ENCODE results near the gene TUBG1.
"Not testable (repeated sequence)": the region's sequence is repeated elsewhere in the genome, so short reads cannot be mapped to it uniquely, and the experiment has no call there.

TUBG1 gene

DNA sequence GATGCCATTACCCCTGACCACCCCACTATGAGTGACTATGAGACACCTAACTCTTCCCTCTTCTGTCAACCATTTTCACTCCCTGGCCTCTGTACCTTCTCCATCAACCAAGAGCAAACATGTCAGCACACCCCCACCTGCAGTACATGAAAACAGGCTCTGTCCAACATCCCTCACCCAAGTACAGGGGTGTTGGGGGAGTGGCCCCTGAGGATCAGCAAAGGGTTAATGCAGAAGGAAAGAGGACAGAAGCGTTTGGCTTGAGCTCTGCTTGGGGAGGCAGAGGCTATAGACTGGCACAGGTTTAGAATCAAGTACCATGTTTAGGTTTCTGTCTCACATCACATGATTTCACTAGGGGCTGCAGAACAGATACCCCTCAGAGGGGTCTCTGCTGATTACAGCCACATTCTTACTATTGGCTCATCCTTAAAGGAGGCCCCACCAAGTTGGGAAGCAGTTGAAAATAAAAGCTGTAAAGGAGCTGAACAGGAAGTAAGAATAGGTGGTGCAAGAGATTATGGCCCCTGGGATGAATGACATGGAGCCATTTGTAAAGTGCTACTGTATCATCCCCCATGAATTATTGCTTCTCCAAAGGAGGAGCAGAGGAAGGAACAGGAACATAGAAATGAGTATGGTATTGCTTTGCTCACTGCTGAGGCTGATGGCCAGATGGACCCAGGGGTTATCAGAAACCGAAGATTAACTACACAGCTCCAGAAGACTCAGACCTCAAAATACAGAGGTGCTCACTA, 29.5 kb upstream of the TUBG1 start:
- no peak for DNase-seq

- DNase-seq: no peak
Observed at GRCh38 chr17:42581744-42582270, 27.7 kb upstream of the TUBG1 start.

DNA sequence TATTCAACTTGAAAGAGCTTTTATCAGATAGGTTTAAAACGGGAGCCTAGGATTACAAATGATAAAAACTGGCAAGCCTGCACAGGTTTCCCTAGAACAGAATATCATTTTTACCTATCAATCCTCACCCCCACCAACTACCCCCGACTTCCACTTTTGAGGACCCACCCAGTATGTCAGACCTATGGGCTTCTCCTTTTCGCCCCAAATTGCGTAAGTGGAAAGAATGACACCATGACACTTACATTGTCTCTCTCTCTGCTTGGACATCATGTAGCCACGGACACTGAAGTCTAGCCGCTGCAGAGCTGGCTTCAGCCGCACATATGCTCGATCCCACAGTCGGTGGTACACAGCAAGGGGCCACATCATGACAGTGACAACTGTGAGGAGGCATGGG, 24.6 kb upstream of the TUBG1 start:
- DNase-seq: no peak

DNA sequence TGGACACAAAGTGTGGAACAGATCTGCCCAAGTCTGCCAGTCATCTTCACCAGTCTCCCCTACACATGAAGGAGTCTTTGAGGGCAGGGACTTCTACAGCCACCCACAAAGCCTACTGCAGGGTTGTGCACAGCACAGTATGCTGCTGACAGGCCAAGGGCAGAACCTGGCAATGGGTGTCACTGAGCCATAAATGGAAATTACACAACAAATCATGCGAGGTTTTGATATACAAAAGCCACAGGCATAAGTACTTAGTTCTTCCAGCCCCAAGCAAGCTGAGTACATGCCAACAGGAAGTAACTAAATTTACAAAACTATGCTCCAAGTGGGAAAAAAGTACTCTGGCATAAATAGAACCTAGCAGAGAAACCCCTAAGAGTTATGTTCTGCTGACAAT, 24.1 kb upstream of the TUBG1 start:
- no peak for DNase-seq

DNA sequence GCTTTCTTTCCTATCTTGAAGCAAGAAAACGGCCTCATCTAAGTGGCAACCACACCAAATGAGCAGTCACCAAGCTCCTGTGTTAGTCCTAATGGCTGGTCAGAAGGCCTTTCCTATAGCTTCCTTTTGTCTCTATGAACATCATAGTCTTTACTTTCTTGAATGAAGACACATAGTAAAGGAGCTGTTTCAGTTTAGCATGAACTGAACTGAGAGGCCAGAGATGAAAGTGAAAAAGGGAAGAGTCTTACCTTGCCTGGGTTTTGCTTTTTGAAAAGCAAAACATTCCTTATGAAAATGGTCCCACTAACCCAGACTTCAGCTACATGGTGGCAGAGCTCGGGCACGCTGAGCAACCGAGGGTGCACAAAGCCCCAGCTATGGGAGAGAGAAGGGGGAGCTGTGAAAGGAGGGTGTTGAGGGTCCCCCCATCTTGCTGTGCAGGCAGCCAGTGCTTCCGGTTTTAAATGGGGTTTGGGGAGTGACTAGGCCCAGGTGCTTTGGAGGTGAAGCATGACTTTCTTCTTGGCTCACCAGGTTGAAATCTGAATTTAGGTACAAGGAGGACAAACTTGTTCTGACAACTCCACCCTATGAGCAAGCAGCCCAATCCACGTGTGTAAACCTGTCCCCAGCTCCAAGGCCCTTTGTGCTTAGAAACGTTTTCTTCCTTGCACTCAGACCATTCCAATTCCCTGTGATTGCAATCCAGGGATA, 22.8 kb upstream of the TUBG1 start:
- no peak for DNase-seq

DNA sequence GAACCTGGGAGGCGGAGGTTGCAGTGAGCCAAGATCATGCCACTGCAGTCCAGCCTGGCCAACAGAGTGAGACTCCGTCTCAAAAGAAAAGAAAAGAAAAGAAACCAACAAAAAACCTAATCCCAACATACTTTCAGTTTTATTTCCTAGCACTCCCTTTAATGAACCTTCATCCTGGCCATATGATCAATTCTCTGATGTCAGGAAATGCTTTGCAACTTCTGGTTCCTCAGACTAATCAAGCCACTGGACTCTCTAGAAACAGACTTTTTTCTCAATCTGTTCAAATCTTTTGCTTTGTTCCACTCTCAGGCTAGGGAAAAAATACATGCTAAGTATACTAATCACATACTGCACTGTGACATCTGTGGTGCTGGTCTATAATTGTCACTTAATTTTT, 18.6 kb upstream of the TUBG1 start:
- no peak for DNase-seq

- DNase-seq: no peak
Observed at GRCh38 chr17:42591411-42591810, 18.1 kb upstream of the TUBG1 start.

GRCh38 chr17:42596386-42596785, 13.1 kb upstream of the TUBG1 start:
- DNase-seq: no peak

GRCh38 chr17:42598905-42599304, 10.6 kb upstream of the TUBG1 start:
- DNase-seq: peak; percentile 49 to 84

GRCh38 chr17:42603318-42603717, 6.2 kb upstream of the TUBG1 start:
- DNase-seq: peak; percentile 19 to 54

DNA sequence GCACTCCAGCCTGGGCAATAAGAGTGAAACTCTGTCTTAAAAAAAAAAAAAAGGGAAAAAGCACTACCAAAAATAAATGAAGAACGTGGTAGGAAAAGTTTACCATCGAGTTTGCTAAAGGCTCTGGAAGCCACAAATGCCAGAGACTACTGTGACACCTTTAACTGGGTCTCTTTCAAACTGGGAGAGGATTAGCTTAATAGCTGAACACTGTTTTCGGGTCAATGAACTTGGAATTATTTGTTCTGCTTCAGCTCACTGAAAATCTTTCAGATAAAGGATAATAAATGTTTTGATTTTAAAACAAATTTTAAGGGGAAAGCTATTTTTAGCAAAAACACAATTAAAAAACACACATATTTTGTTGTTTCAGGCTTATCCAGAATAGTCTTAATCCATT, 1.7 kb upstream of the TUBG1 start:
- DNase-seq: no peak

DNA sequence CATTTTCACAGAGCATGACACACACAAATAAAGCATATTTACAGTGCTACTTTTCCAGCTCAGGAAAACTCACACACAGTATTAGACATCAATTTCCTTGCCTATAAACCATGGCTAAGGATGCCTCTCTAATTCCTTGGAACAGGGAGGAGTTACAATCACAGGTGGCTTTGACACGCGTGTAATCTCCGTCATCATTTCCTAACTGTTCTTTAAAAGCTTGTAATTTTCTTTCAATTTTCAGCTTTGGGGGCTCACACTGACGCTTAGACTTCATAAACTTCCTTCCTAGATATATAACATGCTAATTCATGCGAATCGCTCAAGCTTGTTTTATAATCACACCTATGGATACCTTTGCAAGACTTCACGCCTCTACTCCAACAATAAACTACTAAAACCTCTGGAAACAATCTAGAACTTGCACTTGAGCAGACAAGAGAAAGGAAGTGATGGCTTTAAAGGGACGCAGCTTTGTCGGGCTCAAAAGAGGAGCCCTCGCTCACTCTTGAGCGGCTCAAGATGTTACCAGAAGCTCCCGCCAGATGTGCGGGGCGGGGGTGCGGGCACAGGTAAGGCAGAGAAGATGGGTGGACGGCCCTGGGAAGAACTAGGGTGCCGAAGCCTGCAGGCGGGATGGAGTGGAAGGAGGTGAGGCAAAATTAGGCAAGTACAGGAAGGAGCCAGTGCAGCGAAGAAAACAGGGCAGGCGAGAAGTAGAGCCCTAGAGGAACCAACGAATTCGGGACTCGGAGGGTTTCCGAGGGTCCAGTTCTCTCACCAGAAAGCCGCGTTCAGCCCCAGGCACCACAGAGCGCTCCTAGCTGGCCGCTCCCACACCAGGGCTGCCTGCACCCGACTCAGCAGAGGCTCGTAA, 940 bp upstream of the TUBG1 start:
- DNase-seq: peak; percentile 55 to 72

GRCh38 chr17:42609814-42610801, 625 bp downstream of the TUBG1 start:
- peak in 1 of 2 experiments; percentile 62 for DNase-seq

DNA sequence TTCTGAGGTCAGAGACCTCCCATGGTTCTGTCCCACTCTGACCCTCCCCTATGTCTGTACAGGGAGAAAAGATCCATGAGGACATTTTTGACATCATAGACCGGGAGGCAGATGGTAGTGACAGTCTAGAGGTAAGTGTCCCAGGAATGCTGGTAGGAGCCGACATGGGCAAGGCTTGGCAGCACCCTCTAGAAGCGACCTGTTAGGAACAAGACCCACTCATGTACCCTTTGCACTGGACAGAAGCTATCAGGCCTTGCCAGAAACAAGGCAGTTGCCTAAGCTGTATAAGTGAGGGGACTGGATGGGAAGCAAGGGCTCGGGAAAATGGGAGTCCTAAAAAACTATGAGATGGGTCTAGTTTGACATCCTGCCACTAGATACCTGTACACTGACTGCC, 2.5 kb downstream of the TUBG1 start:
- no peak for DNase-seq

DNA sequence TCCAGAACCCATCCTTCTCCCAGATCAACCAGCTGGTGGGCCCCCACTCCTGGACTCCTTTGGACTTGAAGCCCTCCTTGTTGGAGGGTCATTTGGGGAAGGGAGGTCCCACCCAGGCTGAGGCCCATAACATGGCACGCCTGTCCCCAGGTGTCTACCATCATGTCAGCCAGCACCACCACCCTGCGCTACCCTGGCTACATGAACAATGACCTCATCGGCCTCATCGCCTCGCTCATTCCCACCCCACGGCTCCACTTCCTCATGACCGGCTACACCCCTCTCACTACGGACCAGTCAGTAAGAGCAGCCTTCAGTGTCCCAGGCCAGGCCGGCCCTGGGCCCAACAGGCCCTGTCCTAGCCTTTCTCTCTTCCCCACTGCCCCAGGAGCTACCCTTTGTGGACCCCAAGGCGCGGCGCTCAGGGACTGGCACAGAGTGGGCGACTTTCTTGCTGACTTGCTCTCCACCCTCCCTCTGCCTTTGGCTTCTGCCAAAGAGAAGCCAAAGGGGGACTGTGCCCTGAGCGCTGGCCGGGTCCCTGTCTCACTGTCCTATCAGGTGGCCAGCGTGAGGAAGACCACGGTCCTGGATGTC, 4.3 kb downstream of the TUBG1 start:
- no peak for DNase-seq

GRCh38 chr17:42617956-42618431, 8.5 kb downstream of the TUBG1 start:
- peak; percentile 23 to 49 for DNase-seq

GRCh38 chr17:42618442-42619150, 9.1 kb downstream of the TUBG1 start:
- DNase-seq: peak; percentile 40 to 76

GRCh38 chr17:42621987-42622386, 12.5 kb downstream of the TUBG1 start:
- DNase-seq: not testable (repeated sequence)

DNA sequence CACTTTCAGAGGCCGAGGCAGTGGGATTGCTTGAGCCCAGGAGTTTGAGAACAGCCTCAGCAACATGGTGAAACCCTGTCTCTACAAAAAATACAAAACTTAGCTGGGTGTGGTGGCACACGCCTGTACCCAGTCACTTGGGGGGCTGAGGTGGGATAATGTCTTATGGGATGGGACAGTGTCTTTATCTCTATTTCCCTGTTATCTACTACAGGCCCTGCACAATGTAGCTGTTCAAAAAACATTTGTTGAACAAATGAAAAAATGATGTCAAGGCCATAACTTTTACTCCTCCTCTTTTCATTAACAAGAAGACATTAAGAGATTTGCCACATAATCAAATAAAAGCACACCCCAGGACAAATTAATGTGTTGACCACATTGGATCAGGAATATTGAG, 13.8 kb downstream of the TUBG1 start:
- DNase-seq: no peak

- DNase-seq: no peak
Observed at GRCh38 chr17:42623732-42624596, 14.5 kb downstream of the TUBG1 start.
